Heart left ventricle (tissue), 16 donors: Measurements from ENCODE around the gene MRGPRE. TPM values are rescaled to one million over a fixed set of nuclear protein-coding genes. Genes with fewer than 3 reads are reported as not detected.

ENCODE experiments used
- ATAC-seq, 4 donors: fragments of 200-7000 bp; cut with Tn5 transposase; one replicate each; pipeline ENCODE4 v1.9.1; 2020 to 2022; ENCODE audit warnings: moderate library complexity in 4 of 4, mild to moderate bottlenecking in 3 of 4, moderate number of reproducible peaks in 1 of 4
- DNase-seq, 5 donors: peaks; one replicate each; pipeline ENCODE4 v3.0.0-alpha.2; 2020
- H3K27ac ChIP-seq, 12 donors: fragments of 200-600 bp; sonication (generic) in 4 of 12; one replicate each; pipeline versions ENCODE4 v1.5.0 to v1.8.0; 2016 to 2022; ENCODE audit warnings: mild to moderate bottlenecking in 2 of 12
- H3K27me3 ChIP-seq, 9 donors: fragments of 200-600 bp; sonication (generic) in 2 of 9; one replicate each; pipeline versions ENCODE4 v1.5.1 to v1.8.0; 2016 to 2022; ENCODE audit warnings: mild to moderate bottlenecking in 3 of 9
- H3K36me3 ChIP-seq, 9 donors: fragments of 200-600 bp; sonication (generic) in 2 of 9; one replicate each; pipeline versions ENCODE4 v1.5.0 to v1.8.0; 2018 to 2022; ENCODE audit warnings: mild to moderate bottlenecking in 2 of 9
- H3K4me1 ChIP-seq, 12 donors: fragments of 200-600 bp; sonication (generic) in 4 of 12; one replicate each; pipeline versions ENCODE4 v1.5.0 to v1.8.0; 2016 to 2022; ENCODE audit warnings: mild to moderate bottlenecking in 3 of 12
- H3K4me3 ChIP-seq, 12 donors: fragments of 200-600 bp; sonication (generic) in 4 of 12; one replicate each; pipeline versions ENCODE4 v1.5.0 to v1.8.0; 2017 to 2022; ENCODE audit warnings: mild to moderate bottlenecking in 9 of 12, moderate library complexity in 4 of 12
- H3K9me3 ChIP-seq, 12 donors: fragments of 200-600 bp; sonication (generic) in 4 of 12; one replicate each; pipeline versions ENCODE4 v1.5.0 to v1.8.0; 2016 to 2022; ENCODE audit warnings: mild to moderate bottlenecking in 1 of 12
- POLR2A ChIP-seq, 2 donors: fragments of 450-650 bp; IDR thresholded peaks; one replicate each; pipeline ENCODE4 v1.6.1; 2017; ENCODE audit warnings: antibody characterized with exemption in 2 of 2, mild to moderate bottlenecking in 2 of 2, moderate library complexity in 2 of 2
- WGBS, 4 donors: extraction: QIAGEN DNeasy Blood & Tissue Kit in 2 of 4; methylation state at CpG; one replicate each; pipeline versions ENCODE4 v1.1.5 to v1.1.7; 2013 to 2018; 5-methylcytosine and 5-hydroxymethylcytosine counted together
- intact Hi-C, 10 donors: fragments of 100-400 bp; cut with DNase I; formaldehyde crosslinking; loops; one replicate each; pipeline versions ENCODE4 v1.11.1 to v1.14.2; 2022
- polyA plus RNA-seq, 2 donors: library from polyadenylated mRNA; stranded (reverse); fragments of 200-250 nt; gene quantifications; one replicate each; pipeline ENCODE4 v1.2.3, GENCODE V29; 2013
- total RNA-seq, 9 donors: library from RNA; depleted of rRNA in 2 of 9; stranded (reverse); fragments of >200 nt in 2 of 9; fragmentation: NEBNext Ultra II Directional in 3 of 9; extraction: Animal tissue kit (Norgen Biotek cat#: 25700) in 3 of 9; gene quantifications; one replicate each; pipeline versions ENCODE4 v1.1.0 to v1.2.4, GENCODE V29; 2016 to 2023
- TF ChIP-seq, protein P1 (sequence below), 12 donors: fragments of 200-600 bp; sonication (generic) in 4 of 12; IDR thresholded peaks; one replicate each; pipeline versions ENCODE4 v1.5.0 to v1.8.0; 2018 to 2022; ENCODE audit warnings: antibody characterized with exemption in 12 of 12, mild to moderate bottlenecking in 5 of 12
- donor health status: ischemic (EF 13 %, LVEDD 7.1; RV severe dilation, severe dysfunction).
- donor health status: healthy with polysubstance abuse.
- donor health status: DM: no; HTN: yes; CAD: no.
- donor health status: DM: no; HTN: no; CAD: no.
- donor health status: ischemic (EF 25% LVEDD 6.9; RV normal size, moderate dysfunction).
- donor health status: ischemic (EF 25% LVEDD 5.7; RV mildly dilated, moderate dysfunction).
- donor health status: healthy.
- donor health status: DM: yes; HTN: yes; CAD: no.
- donor health status: ischemic (EF 35%, LVEDD 5.7; RV mildly dilated, moderate dysfunction).
- donor health status: nonischemic (EF 11% LVEDD 7.7; RV severe dilation, severe dysfunction).
- donor health status: DM: yes; HTN: yes; CAD: no.
- donor health status: PGD.
- donor health status: ischemic (EF 29% LVEDD 5.4; RV normal size, mild dysfunction).
- donor health status: nonischemic (EF 23%, LVEDD 6.1; RV moderate dilation, normal function).

MRGPRE gene
- total and polyA plus RNA-seq, 11 donors, result 0.30 to 2.3 (median 0.65) TPM; not detected in 4

DNA sequence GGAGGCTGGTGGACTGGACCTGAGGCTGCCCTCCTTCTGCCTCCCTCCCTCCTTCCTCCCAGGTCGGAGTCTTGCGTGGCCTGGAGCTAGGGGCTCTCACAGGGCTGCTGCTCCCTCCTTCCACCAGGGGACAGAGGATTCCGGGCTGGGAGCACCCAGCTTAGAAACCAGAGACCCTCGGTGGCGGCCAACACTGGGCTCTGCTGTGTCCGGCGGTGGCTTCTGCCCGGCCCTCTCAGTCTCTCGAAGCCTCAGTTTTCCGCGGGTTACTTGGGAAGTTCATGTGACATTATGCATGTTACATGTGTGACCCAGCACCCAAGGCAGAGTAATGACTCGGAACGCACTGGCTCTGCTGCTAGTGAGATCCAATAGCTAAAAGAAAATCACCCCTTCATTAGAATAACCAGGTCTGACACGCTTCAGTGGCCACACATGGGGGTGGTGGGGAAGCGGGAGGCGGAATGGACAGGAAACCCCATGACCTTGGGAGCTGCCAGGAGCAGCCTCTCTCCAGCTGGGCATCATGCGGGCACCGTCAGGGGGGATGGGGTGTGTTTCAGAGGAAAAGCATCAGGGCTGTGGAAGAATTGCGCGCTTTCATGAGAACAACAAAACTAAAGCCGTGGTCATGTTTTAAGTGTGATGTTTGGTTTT is 7.7 kb downstream of the MRGPRE start:
- Histone ChIP-seq H3K4me1 (peaks cover 0 to 9% (median 0%) of the 10 kb centered on the region in 12 donors), H3K36me3 (no peaks in the 10 kb centered on the region), H3K27me3 (peaks cover 0 to 53% (median 17%) of the 10 kb centered on the region in 9 donors), H3K9me3 (no peaks in the 10 kb centered on the region), H3K4me3 (no peak overlapping the region), H3K27ac (no peak overlapping the region)
- 72 to 78% (median 76%) methylated on average over 21 of the region's 21 CpGs for WGBS, 4 donors
- intact Hi-C loops, result no loop called here
- TF ChIP-seq, protein P1, sequence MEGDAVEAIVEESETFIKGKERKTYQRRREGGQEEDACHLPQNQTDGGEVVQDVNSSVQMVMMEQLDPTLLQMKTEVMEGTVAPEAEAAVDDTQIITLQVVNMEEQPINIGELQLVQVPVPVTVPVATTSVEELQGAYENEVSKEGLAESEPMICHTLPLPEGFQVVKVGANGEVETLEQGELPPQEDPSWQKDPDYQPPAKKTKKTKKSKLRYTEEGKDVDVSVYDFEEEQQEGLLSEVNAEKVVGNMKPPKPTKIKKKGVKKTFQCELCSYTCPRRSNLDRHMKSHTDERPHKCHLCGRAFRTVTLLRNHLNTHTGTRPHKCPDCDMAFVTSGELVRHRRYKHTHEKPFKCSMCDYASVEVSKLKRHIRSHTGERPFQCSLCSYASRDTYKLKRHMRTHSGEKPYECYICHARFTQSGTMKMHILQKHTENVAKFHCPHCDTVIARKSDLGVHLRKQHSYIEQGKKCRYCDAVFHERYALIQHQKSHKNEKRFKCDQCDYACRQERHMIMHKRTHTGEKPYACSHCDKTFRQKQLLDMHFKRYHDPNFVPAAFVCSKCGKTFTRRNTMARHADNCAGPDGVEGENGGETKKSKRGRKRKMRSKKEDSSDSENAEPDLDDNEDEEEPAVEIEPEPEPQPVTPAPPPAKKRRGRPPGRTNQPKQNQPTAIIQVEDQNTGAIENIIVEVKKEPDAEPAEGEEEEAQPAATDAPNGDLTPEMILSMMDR (IDR thresholded peaks at IDR 0.05), result no peak
- TF ChIP-seq POLR2A (IDR thresholded peaks at IDR 0.05), result no peak
- no peak for DNase-seq
- ATAC-seq, result no peak

DNA sequence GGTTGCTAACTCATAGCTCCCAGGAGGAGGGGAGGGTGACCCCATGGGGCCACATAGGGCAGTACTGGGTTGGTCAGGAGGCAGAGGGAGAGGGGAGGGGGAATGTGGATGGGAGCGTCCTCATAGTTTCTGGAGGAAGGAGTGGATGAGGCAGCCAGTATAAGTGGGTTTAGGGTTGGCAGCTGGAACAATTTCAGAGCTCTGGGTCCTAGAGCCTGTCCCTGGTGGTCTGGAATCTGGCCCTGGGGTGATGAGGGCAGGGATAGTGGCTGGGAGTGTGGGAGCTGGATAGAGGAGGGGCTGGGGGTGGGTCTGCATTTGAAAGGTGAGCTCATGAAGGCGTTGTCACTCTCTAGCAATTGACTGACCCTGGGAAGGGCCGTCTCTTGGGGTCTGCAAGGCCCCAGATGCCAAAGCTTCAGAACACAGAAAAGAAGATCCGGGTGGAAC is 8.3 kb downstream of the MRGPRE start:
- Histone ChIP-seq H3K4me3 (no peak overlapping the region), H3K4me1 (peaks cover 0 to 9% (median 0%) of the 10 kb centered on the region in 12 donors), H3K27me3 (peaks cover 0 to 56% (median 17%) of the 10 kb centered on the region in 9 donors), H3K36me3 (no peaks in the 10 kb centered on the region), H3K9me3 (no peaks in the 10 kb centered on the region), H3K27ac (no peak overlapping the region)
- intact Hi-C loops, result no loop called here
- TF ChIP-seq, protein P1 (IDR thresholded peaks at IDR 0.05), result no peak
- TF ChIP-seq POLR2A (IDR thresholded peaks at IDR 0.05), result no peak
- DNase-seq (no peak), ATAC-seq (no peak)
- WGBS, 4 donors, result 40 to 59% (median 48%) methylated on average over 4 of the region's 4 CpGs

DNA sequence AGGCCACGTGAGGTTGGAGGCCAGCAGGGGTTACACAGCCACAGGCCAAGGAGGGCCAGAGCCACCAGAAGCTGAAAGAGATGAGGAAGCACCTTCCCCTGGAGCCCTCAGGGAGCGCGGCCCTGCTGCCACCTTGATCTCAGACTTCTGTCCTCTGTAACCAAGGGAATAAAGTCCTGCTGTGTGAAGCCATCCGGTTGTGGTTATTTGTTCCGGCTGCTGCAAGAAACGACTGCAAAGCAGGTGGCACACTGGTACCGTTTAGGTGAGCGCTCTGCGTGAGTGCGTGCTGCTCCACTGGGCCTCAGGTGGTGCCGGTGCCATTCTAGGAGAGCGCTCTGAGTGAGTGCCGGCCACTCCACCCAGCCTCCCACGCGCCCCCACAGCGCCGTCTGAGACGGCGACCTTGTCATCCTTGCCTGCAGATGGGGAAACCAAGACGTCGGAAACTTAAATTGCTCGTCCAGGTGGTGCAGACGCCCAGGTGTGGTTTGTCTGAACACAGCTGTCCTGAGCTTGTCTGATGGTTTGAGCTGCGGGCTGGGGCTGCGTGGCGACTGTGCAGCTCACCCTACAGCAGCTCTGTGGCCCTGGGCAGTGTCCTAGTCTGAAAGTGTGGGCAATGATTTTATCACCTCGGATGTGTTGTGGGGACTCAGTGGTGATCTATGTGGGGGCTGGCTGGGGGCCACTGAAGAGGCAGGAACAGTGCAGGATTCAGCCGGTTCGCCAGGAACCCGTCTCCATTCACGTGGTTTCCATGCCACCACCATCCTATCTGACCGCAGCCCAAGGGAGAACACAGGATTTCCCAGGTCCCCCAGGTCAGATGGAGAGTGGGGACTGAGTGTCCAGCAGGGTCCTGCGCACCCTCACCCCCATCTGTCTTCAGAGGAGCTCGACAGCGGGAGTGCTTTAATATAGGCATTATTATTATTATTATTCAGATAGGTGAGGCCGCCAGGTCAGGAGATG is 9.0 kb downstream of the MRGPRE start:
- DNase-seq (no peak), ATAC-seq (no peak)
- TF ChIP-seq POLR2A (IDR thresholded peaks at IDR 0.05), result no peak
- TF ChIP-seq, protein P1 (IDR thresholded peaks at IDR 0.05), result no peak
- Histone ChIP-seq H3K27me3 (peaks cover 0 to 62% (median 17%) of the 10 kb centered on the region in 9 donors), H3K9me3 (no peaks in the 10 kb centered on the region), H3K36me3 (no peaks in the 10 kb centered on the region), H3K27ac (no peak overlapping the region), H3K4me1 (peaks cover 0 to 9% (median 0%) of the 10 kb centered on the region in 12 donors), H3K4me3 (no peak overlapping the region)
- 78 to 82% (median 79%) methylated on average over 32 to 36 of the region's 36 CpGs for WGBS, 4 donors
- intact Hi-C loops, result no loop called here
